Fibroblast of skin of abdomen (primary cell): ENCODE measurements around the gene TGDS. TPM values are rescaled to one million over a fixed set of nuclear protein-coding genes. Genes with fewer than 3 reads are reported as not detected.
"Not testable (repeated sequence)": the region's sequence is repeated elsewhere in the genome, so short reads cannot be mapped to it uniquely, and the experiment has no call there.

Experiments used
- DNase-seq: peaks from one replicate; pipeline ENCODE4 v3.0.0-alpha.2; 2013
- polyA plus RNA-seq, 2 experiments: library from polyadenylated mRNA; unstranded; fragments of 120-200 nt; gene quantifications; one replicate each; pipeline ENCODE4 v1.2.1, GENCODE V29; 2013; ENCODE audit not compliant: insufficient read length in 2 of 2

Gene TGDS, protein sequence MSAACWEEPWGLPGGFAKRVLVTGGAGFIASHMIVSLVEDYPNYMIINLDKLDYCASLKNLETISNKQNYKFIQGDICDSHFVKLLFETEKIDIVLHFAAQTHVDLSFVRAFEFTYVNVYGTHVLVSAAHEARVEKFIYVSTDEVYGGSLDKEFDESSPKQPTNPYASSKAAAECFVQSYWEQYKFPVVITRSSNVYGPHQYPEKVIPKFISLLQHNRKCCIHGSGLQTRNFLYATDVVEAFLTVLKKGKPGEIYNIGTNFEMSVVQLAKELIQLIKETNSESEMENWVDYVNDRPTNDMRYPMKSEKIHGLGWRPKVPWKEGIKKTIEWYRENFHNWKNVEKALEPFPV
- 9.0 TPM for polyA plus RNA-seq (2013, experiment 1 of 2; ENCODE audit: insufficient read length)
- polyA plus RNA-seq (2013, experiment 2 of 2; ENCODE audit: insufficient read length): 8.9 TPM

DNA sequence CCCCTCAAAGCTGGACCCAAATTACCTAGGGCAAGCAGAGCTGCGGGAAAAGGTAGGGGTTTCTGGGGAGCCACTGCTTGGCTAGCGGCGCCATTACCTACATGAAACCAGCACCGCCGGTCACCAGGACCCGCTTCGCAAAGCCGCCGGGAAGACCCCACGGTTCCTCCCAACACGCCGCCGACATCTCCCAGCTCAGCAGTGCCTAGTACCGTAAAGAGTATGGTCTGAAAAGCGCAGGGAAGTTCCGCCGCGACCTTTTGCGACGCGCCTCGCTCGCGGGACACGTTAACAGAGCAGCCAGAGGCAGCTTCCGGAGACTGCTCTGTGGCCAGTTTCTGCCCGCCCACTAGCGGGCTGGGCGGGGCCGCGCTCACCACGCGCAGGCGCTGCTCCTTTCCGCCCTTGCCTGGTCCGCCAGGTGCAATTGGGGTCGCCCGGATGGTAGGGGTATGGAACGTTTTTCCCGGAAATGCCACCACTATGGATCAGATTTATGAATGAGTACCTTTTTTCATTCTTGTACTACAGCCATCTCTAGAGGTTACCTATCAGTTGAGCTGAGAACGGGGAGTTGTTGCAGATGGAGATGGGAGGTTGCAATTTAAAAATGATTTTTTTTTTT is at the start of gene TGDS:
TGDS (minus strand) TSS at position 203 of the 625 bp plus-strand sequence; CDS start at position 187, 16 bp downstream.
- DNase-seq: peak; percentile 94

DNA sequence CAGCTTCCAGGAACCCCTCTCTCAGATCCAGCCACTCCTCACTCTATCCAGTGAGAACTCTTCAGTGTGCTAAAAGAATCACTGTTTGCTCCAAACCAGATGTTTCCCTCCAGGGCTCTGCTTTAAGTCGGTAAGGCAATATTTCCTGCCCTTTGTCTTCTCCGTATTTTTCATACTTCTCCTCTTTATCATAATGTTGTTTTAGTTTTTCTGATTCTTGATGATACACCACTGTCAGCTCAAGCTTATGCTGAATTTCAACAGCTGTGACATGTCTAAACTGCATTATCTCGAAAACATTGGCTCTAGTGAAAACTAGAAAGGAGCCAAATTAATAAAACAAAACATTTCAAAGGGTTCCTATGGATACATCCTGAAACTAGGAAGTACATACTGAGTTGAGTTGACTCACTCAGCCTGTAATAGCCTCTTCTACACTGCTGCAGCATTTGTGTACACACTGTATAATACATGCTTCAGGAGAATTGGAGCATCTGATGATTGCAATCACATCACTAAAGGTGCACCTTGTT is 45.5 kb upstream of the TGDS start:
- DNase-seq: peak; percentile 73

DNA sequence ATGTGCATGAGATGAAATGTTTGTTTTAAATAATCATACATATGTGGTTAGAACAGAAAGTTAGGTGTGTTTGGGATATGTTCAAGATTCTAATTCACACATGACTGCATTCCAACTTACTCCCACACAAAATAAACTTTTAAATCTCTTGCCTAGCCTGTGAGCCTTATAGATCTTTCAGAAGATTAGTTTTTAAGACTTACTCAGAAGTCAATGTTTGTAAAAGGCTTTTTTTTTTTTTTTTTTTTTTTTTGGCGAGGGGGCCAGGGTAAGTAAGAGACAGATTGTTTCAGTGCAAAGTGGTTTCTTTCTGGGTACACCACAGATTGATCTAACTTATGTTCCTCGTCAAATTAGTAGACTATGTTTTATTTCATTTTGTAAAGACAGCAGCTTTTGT is 44.8 kb upstream of the TGDS start:
- peak; percentile 22 for DNase-seq

DNA sequence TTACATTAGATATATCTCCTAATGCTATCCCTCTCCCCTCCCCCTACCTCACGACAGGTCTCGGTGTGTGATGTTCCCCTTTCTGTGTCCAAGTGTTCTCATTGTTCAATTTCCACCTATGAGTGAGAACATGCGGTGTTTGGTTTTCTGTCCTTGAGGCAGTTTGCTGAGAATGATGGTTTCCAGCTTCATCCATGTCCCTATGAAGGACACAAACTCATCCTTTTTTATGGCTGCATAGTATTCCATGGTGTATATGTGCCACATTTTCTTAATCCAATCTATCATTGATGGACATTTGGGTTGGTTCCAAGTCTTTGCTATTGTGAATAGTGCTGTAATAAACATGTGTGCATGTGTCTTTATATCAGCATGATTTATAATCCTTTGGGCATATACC is 41.7 kb upstream of the TGDS start:
- not testable (repeated sequence) for DNase-seq

DNA sequence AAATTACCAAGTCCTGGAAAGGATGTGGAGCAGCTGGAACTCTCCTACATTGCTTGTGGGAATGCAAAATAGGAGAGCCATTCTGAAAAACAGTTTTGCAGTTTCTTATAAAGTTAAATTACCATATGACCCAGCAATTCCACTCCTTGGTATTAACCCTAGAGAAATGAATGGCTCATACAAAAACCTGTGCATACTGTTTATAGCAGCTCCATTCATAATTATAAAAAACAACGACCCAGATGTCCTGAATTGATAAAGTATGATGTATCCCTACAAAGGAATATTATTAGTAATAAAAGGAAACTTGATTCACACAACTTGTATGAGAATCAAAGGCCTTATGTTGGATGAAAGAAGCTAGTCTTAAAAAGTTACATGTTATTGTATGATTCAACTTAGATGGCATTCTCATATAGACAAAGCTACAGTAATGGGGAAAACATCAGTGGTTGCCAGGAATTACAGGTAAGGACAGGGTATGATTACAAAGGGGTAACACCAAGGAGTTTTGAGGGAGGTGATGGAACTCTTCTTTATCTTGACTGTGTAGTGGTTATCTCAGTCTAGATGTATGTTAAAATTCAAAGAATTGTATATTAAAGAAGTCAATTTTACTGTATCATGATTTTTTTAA is 41.1 kb upstream of the TGDS start:
- no peak for DNase-seq

DNA sequence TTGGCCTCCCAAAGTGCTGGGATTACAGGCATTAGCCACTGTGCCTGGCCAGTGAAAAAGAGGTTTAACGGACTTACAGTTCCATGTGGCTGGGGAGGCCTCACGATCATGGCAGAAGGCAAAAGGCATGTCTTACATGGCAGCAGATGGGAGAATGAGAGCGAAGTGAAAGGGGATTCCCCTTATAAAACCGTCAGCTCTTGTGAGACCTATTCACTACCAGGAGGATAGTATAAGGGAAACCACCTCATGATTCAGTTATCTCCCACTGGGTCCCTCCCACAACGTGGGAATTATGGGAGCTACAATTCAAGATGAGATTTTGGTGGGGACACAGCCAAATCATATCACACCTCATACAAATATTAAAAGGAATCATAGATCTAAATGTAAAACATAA is 40.1 kb upstream of the TGDS start:
- DNase-seq: not testable (repeated sequence)

DNA sequence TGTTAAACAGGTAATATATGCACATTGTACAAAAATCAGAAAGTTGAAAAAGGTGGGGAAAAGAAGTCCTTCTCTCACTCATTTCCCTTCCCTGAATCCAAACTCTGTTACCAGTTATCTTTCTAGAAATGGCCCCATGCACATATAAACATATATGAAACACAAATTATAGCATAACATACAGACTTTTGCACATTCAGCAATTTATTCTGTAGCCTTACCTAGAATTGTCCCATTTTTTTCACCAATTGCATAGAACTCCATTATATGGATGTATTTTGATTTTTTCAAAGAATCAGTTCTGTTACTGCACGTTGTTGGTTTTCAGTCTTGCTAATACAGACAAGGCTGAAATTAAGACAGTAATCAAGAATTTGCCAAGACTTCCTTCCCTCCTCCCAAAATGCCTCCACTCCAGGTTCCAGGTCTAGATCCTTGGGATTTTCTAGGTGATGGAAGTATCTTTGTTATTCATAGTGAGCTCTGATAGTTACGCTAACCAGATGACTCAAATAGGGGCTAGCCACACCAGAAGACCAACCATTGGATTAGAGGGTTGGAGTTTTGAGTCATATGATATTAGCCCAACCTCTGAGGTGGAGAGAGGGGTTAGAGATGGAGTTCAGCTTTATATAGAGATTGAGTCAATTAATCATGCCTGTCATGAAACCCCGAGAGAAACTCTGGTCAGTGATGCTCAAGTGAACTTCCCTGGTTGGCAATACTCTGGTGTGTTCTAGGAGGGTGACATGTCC is 36.5 kb upstream of the TGDS start:
- DNase-seq: no peak

DNA sequence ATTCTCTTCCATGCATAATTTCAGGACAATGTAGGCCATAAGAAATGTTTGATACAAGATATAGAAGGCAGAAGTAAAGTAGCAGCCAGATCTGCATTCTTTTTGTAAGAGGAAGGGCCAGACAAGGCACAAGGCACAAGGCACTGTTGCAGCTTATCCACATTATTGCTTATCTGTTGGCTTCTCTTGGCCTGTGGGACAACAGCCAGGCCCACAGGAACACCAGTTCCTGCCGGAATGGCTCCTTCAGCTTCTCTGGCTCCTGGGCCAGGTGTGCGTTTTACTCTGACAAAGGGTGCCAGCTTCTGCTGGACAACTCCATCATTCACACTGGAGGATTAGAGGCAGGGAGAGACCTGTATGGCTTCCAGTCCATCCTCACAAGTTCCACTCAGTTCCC is 34.9 kb upstream of the TGDS start:
- DNase-seq: no peak

DNA sequence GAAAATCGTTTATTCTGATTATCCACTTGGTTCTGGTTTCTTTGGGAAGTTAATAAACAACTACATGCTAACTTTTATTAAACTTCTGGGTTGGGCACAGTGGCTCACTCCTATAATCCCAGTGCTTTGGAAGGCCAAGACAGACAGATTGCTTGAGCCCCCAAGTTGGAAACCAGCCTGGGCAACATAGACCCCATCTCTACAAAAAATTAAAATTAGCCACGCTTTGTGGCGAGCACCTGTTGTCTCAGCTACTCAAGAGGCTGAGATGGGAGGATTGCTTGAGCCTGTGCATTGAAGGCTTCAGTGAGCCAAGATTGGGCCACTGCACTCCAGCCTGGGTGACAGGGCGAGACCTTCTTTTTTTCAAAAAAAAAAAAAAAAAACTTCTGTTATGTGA is 27.4 kb upstream of the TGDS start:
- no peak for DNase-seq

DNA sequence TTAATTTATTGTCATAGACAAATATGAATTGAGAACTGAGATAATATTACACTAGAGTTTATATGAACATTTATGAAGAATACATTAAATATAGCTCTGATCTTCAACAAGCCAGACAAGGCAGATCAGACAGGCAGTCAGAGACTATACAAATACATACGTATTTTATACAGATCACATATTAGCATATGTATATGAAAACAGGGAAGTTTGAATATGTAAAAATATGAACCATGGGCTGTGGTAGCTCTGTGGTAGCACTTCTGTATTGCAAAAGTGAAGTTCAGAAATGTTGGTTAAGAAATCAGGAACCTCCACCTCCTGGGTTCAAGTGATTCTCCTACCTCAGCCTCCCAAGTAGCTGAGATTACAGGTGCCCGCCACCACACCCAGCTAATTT is 26.4 kb upstream of the TGDS start:
- DNase-seq: no peak

DNA sequence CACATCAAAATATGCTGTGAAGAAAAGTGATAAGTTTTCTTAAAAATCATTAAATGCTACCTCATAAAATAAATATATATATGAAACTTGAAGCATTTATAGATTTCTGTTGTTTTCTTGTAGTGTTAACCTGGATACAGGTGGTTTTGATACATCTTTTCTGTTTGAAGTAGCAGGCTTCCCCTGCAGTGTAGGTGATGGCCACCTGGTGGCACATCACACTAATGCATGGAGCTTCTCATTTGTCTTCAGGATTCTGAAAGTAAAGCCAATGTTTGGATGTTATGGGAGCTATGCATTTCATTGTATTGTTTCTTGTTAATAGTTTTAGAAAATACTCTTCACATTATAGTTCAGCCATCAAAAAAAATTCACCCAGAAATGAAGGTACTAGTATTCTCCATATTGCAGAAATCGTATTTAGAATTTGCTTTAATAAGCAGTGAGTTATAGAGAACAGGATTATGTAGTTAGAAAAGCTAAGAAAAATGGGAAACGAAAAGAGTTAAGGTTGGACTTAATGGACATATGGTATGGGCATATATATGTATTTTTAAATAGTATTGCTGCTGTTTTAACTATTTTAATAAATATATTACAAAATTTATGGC is 24.4 kb upstream of the TGDS start:
- DNase-seq: peak; percentile 29

DNA sequence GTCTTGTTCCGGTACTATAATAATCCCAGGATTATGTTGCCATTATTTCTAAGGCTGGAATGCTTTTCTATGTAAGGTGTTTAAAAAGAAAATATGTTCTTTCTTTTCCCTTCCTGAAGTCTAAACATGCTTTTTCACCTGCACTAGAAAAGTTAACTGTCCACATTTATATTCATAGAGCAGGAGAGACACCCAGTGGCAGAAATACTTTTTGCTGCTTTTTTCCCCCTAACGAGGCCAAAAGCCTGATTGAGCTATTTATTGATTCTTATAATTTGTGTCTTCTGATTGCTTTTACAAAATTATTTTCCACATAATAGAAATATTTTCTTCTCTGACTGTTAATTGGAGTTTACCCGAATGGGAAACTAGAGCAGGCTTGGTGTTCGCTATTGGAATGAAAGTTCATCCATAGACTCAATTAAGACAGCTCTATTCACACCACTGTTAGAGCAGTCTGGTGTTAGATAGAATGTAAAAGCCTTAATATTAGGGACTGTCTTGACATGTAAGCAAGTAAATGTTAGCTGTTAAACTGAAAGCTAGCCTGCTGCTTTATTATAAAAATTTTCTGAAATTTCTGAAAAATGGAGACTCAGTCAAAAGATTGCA is 21.5 kb upstream of the TGDS start:
- no peak for DNase-seq

DNA sequence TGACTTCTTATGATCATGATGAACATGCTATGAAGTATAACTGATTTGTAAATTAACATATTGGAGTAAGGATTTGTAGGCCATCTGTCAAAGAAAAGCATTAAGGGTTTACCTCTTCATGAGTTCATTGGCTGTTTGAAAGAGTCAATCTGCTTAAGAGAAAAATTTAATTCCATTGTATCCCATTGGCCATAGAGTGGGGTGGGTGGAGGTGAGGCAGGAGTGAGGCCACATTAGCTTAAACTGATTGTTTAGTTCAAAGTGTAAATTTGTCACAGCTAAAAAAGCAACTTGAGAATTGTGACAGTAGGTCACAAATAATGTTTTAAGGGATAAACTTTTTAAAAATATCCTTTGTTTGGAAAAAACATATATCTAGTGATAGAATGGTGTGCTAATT is 17.1 kb upstream of the TGDS start:
- no peak for DNase-seq

DNA sequence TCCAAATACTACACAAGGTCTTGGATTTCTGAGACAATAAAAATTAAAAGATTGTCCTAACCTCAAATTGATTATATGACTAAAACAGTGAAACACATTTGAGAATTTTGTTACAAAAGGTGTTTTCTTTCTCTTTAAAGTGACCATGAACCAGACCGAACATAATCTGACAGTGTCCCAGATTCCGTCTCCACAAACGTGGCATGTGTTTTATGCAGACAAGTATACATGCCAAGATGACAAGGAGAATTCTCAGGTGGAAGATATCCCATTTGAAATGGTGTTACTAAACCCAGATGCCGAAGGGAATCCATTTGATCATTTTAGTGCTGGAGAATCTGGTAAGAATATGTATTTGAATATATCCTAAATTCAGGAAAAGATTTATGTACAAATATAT is 16.1 kb upstream of the TGDS start:
- no peak for DNase-seq

DNA sequence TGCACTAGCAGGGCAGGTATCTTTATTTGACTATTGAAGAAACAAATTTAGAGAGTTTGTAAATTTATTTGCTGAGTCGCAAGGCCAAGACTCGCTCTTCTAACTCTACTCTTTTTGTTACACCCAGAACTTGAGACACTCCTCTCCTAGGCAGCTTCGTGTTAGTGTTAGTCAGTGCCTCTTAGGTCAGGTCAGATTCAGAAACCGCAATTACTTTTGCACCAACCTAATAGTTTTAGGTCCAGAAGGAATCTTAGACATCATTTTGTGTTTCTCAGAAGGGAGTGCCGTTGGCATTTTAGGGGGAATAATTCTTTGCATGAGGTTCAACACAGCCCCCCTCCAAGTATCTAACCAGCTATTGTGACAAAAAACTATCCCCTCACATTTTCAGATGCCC is 14.5 kb upstream of the TGDS start:
- no peak for DNase-seq

DNA sequence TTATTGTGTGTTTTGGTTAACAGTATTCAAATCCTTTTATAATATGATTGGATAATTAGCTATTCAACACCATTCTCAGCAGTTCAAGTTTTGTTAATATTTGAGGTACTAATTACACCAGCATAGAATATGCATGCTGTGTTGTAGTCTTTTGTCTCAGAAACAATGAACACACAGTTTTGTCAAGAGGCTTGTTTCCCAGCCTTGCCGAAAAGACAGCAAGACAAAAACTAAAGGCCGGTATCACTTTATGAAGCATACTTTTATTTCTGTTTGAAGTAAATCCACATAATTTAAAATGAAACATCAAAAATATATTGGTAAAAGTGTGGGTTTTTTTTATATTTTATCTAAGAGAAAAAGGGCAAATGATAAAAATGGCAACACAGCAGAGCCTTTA is 13.2 kb upstream of the TGDS start:
- no peak for DNase-seq

DNA sequence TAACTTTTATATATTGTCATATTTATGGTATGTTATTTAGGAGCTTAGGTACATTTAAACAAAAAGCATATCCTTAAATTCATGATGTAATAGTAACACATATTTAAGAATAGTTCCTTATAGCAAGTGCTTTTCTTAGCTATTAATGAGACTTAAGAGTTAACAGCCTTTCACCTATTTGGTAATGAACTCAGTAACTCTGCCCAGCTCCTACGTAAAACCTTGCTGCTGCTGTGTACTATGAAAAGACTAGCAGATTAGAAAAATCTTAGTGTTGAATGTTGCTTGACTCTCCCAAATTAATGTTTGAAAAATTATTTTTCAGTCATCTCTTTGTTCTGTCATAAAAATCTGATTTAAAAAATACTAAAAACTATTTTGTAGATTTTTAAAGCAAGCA is 12.6 kb upstream of the TGDS start:
- DNase-seq: no peak

DNA sequence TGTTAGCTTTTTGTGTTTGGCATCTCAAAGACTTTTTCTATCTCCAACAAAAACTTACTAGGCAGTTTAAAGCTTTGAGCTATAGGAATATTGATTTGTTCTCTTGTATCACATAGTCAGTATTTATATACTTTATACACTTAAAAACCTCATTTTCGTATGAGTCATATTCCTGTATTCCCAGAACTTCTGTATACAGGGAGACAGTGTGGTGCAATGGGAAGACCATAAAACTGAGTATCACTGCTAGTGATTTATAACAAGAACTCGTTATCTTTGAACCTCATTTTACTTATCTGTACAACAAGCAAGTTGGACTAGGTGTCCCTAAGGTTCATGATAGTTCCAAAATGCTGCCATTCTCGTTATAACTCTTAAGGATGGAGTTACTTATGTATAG is 12.0 kb upstream of the TGDS start:
- DNase-seq: no peak

DNA sequence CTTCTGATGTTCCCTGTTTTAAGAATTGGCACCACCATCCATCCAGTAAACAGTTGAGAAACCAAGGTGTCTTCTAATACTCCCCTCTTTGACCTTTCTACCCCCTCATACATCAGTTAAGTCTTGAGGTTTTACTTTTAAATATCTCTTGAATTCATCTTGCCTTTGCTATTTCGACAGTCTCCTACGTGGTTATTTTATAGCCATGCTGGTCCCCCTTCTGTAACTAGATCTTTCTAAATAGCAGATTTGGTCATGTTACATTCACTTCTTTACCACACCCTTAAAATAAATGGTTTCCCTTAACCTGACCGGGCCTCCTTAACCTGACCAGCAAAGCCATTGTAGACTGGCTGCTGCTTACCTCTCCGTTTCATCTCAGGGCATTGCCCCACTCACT is 11.1 kb upstream of the TGDS start:
- no peak for DNase-seq

DNA sequence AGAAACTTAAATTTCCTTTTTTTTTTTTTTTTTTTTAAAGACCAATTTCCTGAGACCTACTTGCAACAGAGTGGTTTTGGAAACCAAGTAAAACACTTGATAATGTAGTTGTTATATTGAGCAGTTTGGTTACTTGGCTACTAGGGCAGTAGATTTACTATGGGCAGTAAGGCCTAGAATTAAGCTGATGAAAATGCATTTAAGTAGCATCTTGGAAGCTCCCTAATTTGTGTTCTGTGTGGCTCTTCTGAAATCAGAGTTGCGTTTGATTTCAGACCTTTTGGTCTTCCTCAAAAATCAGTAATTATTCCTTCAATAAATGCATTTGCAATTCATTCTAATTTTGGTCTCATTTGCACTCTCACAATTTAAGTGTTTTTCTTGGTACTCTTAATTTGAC is 6.5 kb upstream of the TGDS start:
- no peak for DNase-seq

DNA sequence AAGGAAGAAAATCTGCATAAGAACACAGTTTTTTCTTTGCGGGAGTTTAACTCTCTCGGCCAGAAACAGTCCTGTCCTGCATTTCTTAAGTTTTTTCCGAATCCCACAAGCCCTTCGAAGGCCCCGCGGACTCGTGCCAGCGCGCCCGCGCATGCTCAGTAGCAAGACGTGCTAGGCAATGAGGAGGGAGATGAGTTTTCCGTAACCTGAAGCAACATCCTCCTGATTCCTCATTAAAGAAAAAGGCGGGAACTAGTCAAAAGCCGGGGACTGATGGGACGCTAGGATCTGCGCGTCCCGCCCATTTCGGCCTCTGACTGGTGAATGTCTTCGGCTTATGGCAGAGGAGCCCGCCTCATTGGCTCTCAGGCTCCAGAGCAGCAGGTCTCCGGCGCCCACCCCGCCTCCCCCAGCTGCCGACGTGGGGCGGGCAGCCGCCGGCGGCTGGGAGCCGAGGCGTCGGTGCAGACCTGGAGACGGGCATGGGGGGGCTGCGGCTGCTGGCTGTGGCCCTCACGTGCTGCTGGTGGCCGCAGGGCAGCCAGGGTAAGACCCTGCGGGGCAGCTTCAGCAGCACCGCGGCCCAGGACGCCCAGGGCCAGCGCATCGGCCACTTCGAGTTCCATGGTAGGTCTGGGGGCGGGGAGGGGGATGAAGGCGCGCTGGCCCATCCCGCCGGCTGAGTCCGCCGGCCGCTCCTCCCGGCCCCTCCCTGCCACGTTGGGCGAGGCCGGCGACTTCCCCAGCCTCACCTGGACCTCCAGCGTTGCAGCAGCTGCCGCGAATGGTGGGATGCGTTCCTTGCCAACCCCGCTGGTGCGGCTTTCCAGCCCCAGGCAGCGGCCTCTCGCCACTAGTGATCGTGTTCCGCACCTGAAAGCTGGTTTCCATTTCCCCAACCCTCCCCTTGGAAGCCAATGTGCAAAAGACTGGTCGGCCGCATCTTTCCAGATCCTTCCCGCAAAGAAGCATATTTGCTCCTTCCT is 5.8 kb upstream of the TGDS start, which contains the start of gene GPR180:
GPR180 (plus strand) TSS at position 412 of the 986 bp plus-strand sequence; CDS start at position 483, 71 bp downstream.
- DNase-seq: peak; percentile 100
